Stimulated activated CD4-positive, alpha-beta T cell treated with anti-CD3 and anti-CD28 coated beads, Interleukin-2, amount 100 ng/mL, for 24 hours (primary cell): ENCODE measurements around the gene CD83.

ENCODE experiments used
- DNase-seq, 2 donors: peaks; one replicate each; pipeline ENCODE4 v3.0.0-alpha.2; 2020

CD83 gene

GRCh38 chr6:14092316-14092715 lies 25.3 kb upstream of the CD83 start:
- DNase-seq: no peak

- no peak for DNase-seq
Observed at GRCh38 chr6:14092838-14093789, 24.5 kb upstream of the CD83 start.

- no peak for DNase-seq
Observed at GRCh38 chr6:14094721-14095120, 22.9 kb upstream of the CD83 start.

- DNase-seq: no peak
Observed at GRCh38 chr6:14095437-14095836, 22.1 kb upstream of the CD83 start.

- DNase-seq: no peak
Observed at GRCh38 chr6:14100138-14100537, 17.4 kb upstream of the CD83 start.

- no peak for DNase-seq
Observed at GRCh38 chr6:14100966-14101365, 16.6 kb upstream of the CD83 start.

- no peak for DNase-seq
Observed at GRCh38 chr6:14102383-14102782, 15.2 kb upstream of the CD83 start.

GRCh38 chr6:14105547-14105946 lies 12.0 kb upstream of the CD83 start:
- DNase-seq: no peak

GRCh38 chr6:14107000-14107399 lies 10.6 kb upstream of the CD83 start:
- no peak for DNase-seq

- no peak for DNase-seq
Observed at GRCh38 chr6:14107711-14108494, 9.7 kb upstream of the CD83 start.

- DNase-seq: peak; percentile 38 to 41
Observed at GRCh38 chr6:14108571-14109410, 8.8 kb upstream of the CD83 start.

GRCh38 chr6:14109411-14109826 lies 8.2 kb upstream of the CD83 start:
- DNase-seq: no peak

- DNase-seq: peak in 1 of 2 donors; percentile 37
Observed at GRCh38 chr6:14110001-14110818, 7.4 kb upstream of the CD83 start.

GRCh38 chr6:14113976-14114375 lies 3.6 kb upstream of the CD83 start:
- no peak for DNase-seq

GRCh38 chr6:14118091-14118439 lies 493 bp downstream of the CD83 start:
- no peak for DNase-seq

- no peak for DNase-seq
Observed at GRCh38 chr6:14118446-14118845, 874 bp downstream of the CD83 start.

GRCh38 chr6:14119784-14120183 lies 2.2 kb downstream of the CD83 start:
- no peak for DNase-seq

GRCh38 chr6:14120546-14120945 lies 3.0 kb downstream of the CD83 start:
- DNase-seq: no peak

GRCh38 chr6:14121936-14122344 lies 4.4 kb downstream of the CD83 start:
- peak; percentile 32 to 34 for DNase-seq

GRCh38 chr6:14123386-14124111 lies 6.0 kb downstream of the CD83 start:
- no peak for DNase-seq

- no peak for DNase-seq
Observed at GRCh38 chr6:14125346-14125745, 7.8 kb downstream of the CD83 start.
